HFF-Myc (cell line): ENCODE data around the gene P2RY8.
A peak's percentile ranks its signal among the peaks of the same experiment; 100 is the strongest.

Source experiments
- DNase-seq: peaks from one replicate; pipeline ENCODE4 v3.0.0-alpha.2; 2011; ENCODE audit warnings: low read depth; ENCODE audit errors: extremely low read depth
- H3K4me3 ChIP-seq: replicated peaks from 2 replicates; pipeline ENCODE4 v1.5.1; 2011; ENCODE audit warnings: low read depth, mild to moderate bottlenecking, control low read depth, low read length
- TF ChIP-seq, protein P1 (sequence below): IDR thresholded peaks from 2 replicates; pipeline ENCODE4 v1.5.1; 2012; ENCODE audit warnings: mild to moderate bottlenecking, low read depth, low read length, control low read depth; ENCODE audit errors: missing control alignments

P2RY8 gene

DNA sequence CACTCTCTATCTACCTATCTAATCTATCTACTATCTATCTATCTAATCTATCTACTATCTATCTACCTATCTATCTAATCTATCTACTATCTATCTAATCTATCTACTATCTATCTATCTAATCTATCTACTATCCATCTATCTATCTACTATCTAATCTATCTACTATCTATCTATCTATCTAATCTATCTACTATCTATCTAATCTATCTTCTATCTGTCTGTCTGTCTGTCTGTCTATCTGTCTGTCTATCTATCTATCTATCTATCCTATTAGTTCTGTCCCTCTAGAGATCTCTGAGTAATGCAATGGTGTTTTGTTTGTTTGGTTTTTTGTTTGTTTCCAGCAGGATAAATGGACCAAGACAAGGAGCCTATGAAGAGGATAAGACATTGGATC, 74.9 kb downstream of the P2RY8 start:
- no peak overlapping the region for H3K4me3 ChIP-seq
- TF ChIP-seq, protein P1, sequence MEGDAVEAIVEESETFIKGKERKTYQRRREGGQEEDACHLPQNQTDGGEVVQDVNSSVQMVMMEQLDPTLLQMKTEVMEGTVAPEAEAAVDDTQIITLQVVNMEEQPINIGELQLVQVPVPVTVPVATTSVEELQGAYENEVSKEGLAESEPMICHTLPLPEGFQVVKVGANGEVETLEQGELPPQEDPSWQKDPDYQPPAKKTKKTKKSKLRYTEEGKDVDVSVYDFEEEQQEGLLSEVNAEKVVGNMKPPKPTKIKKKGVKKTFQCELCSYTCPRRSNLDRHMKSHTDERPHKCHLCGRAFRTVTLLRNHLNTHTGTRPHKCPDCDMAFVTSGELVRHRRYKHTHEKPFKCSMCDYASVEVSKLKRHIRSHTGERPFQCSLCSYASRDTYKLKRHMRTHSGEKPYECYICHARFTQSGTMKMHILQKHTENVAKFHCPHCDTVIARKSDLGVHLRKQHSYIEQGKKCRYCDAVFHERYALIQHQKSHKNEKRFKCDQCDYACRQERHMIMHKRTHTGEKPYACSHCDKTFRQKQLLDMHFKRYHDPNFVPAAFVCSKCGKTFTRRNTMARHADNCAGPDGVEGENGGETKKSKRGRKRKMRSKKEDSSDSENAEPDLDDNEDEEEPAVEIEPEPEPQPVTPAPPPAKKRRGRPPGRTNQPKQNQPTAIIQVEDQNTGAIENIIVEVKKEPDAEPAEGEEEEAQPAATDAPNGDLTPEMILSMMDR: no peak
- no peak for DNase-seq

GRCh38 chrX:1455948-1456280, 81.1 kb downstream of the P2RY8 start:
- no peak overlapping the region for H3K4me3 ChIP-seq
- no peak for DNase-seq
- TF ChIP-seq, protein P1: no peak

- DNase-seq: no peak
- TF ChIP-seq, protein P1: peak; percentile 89
- H3K4me3 ChIP-seq: no peak overlapping the region; the same call in 1 of the 2 replicates
These were observed 82.8 kb downstream of the P2RY8 start for GRCh38 chrX:1453951-1454785.

GRCh38 chrX:1453395-1453783, 83.6 kb downstream of the P2RY8 start:
- DNase-seq: no peak
- TF ChIP-seq, protein P1: no peak
- H3K4me3 ChIP-seq: peak overlapping the region; percentile 48

GRCh38 chrX:1452516-1453394, 84.2 kb downstream of the P2RY8 start, which contains the start of gene ASMTL:
TSS of gene ASMTL (minus strand) at chrX:1452909. CDS start at chrX:1452840, 69 bp downstream.
- peak; percentile 95 for DNase-seq
- TF ChIP-seq, protein P1: no peak
- H3K4me3 ChIP-seq: peak within 1 kb of the TSS; percentile 69

DNA sequence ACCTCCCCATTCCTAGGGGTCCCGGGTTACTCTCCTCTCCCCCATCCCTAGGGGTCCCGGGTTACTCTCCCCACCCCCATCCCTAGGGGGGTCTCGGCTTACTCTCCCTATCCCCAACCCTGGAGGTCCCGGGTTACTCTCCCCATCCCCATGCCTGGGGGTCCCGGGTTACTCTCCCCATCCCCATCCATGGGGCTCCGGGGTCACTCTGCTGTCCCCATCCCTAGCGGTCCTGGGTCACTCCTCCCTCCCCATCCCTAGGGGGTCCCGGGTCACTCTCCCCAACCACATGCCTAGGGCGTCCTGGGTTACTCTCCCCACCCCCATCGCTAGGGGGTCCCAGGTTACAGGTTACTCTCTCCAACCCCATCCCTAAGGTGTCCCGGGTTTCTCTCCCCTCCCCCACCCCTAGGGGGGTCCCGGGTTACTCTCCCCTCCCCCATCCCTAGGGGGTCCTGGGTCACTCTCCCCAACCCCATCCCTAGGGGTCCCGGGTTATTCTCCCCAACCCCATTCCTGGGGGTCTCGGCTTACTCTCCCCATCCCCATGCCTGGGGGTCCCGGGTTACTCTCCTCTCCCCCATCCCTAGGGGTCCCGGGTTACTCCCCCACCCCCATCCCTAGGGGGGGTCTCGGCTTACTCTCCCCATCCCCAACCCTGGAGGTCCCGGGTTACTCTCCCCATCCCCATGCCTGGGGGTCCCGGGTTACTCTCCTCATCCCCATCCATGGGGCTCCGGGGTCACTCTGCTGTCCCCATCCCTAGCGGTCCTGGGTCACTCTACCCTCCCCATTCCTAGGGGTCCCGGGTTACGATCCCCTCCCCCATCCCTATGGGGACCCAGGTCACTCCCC, 85.1 kb downstream of the P2RY8 start:
- TF ChIP-seq, protein P1: no peak

More for the DNA sequence above, 85.1 kb downstream of the P2RY8 start:
- peak overlapping the region; percentile 69 for H3K4me3 ChIP-seq
- no peak for DNase-seq
